GM18873 (cell line): Measurements from ENCODE around the gene LRRC8E.

Source experiments
- ATAC-seq: cut with Tn5 transposase; IDR thresholded peaks from one replicate; pipeline ENCODE4 v1.9.1; 2021; ENCODE audit warnings: mild to moderate bottlenecking, moderate library complexity, moderate number of reproducible peaks; ENCODE audit not compliant: unreplicated experiment, low FRiP score

Gene LRRC8E

GRCh38 chr19:7904074-7905020 is 16.0 kb downstream of the LRRC8E start:
- ATAC-seq: peak; percentile 8

- no peak for ATAC-seq
Observed at GRCh38 chr19:7905268-7905667, 17.0 kb downstream of the LRRC8E start.

GRCh38 chr19:7905859-7906258 is 17.5 kb downstream of the LRRC8E start:
- ATAC-seq: no peak

GRCh38 chr19:7907122-7907521 is 18.8 kb downstream of the LRRC8E start:
- no peak for ATAC-seq

GRCh38 chr19:7907544-7907943 is 19.2 kb downstream of the LRRC8E start:
- ATAC-seq: no peak

- no peak for ATAC-seq
Observed at GRCh38 chr19:7908078-7908699, 19.9 kb downstream of the LRRC8E start.

- no peak for ATAC-seq
Observed at GRCh38 chr19:7908742-7909461, 20.6 kb downstream of the LRRC8E start.

- no peak for ATAC-seq
Observed at GRCh38 chr19:7909471-7910067, 21.3 kb downstream of the LRRC8E start.

GRCh38 chr19:7910321-7911161 is 22.2 kb downstream of the LRRC8E start:
- ATAC-seq: no peak

GRCh38 chr19:7911508-7912143 is 23.3 kb downstream of the LRRC8E start:
- no peak for ATAC-seq

- ATAC-seq: no peak
Observed at GRCh38 chr19:7912144-7912696, 23.9 kb downstream of the LRRC8E start.

- ATAC-seq: no peak
Observed at GRCh38 chr19:7912697-7913564, 24.6 kb downstream of the LRRC8E start.

GRCh38 chr19:7913652-7914051 is 25.3 kb downstream of the LRRC8E start:
- no peak for ATAC-seq

- ATAC-seq: no peak
Observed at GRCh38 chr19:7914099-7914498, 25.8 kb downstream of the LRRC8E start.

- ATAC-seq: no peak
Observed at GRCh38 chr19:7914598-7915045, 26.3 kb downstream of the LRRC8E start, which contains the start of gene TGFBR3L. TSS of gene TGFBR3L (plus strand) at chr19:7914830.

GRCh38 chr19:7915250-7916102 is 27.2 kb downstream of the LRRC8E start:
- ATAC-seq: no peak
